Upper lobe of left lung (tissue), 6 donors: ENCODE results near the gene AFF1. TPM values are rescaled to one million over a fixed set of nuclear protein-coding genes. Genes with fewer than 3 reads are reported as not detected.
"Not testable (repeated sequence)": the region's sequence is repeated elsewhere in the genome, so short reads cannot be mapped to it uniquely, and the experiment has no call there.

Experiments
- ATAC-seq, 2 donors: fragments of 200-7000 bp; cut with Tn5 transposase; one replicate each; pipeline ENCODE4 v1.9.1; 2022; ENCODE audit warnings: mild to moderate bottlenecking in 2 of 2, moderate library complexity in 2 of 2; ENCODE audit not compliant: low FRiP score in 2 of 2
- DNase-seq, 2 donors: peaks; one replicate each; pipeline ENCODE4 v3.0.0-alpha.2; 2019 to 2020
- H3K27ac ChIP-seq, 4 donors: fragments of 200-600 bp; sonication (generic); one replicate each; pipeline ENCODE4 v1.5.1; 2016 to 2019
- H3K27me3 ChIP-seq, 4 donors: fragments of 200-600 bp; sonication (generic); one replicate each; pipeline ENCODE4 v1.5.1; 2017 to 2019
- H3K36me3 ChIP-seq, 4 donors: fragments of 200-600 bp; sonication (generic); one replicate each; pipeline ENCODE4 v1.5.1; 2016 to 2019
- H3K4me1 ChIP-seq, 4 donors: fragments of 200-600 bp; sonication (generic); one replicate each; pipeline ENCODE4 v1.5.1; 2018 to 2019
- H3K4me3 ChIP-seq, 4 donors: fragments of 200-600 bp; sonication (generic); one replicate each; pipeline ENCODE4 v1.5.1; 2017 to 2019; ENCODE audit warnings: mild to moderate bottlenecking in 2 of 4, moderate library complexity in 1 of 4
- H3K9me3 ChIP-seq, 4 donors: fragments of 200-600 bp; sonication (generic); one replicate each; pipeline ENCODE4 v1.5.1; 2018 to 2019
- EP300 ChIP-seq, 4 donors: sonication (generic); formaldehyde crosslinking; IDR thresholded peaks; one replicate each; pipeline ENCODE4 v1.5.1; 2017; ENCODE audit warnings: antibody characterized with exemption in 4 of 4, control low read depth in 2 of 4
- POLR2A ChIP-seq, 4 donors: fragments of 450-650 bp; IDR thresholded peaks; one replicate each; pipeline ENCODE4 v1.5.1; 2016 to 2017; ENCODE audit warnings: antibody characterized with exemption in 4 of 4, mild to moderate bottlenecking in 2 of 4
- POLR2AphosphoS5 ChIP-seq, 2 donors: sonication (generic); formaldehyde crosslinking; IDR thresholded peaks; one replicate each; pipeline ENCODE4 v1.5.1; 2017; ENCODE audit warnings: antibody characterized with exemption in 2 of 2
- WGBS, 2 donors: methylation state at CpG; one replicate each; pipeline ENCODE4 v1.1.5; 2017 to 2018; 5-methylcytosine and 5-hydroxymethylcytosine counted together
- total RNA-seq, 6 donors: library from RNA; depleted of rRNA in 4 of 6; stranded (reverse); fragments of >200 nt in 4 of 6; gene quantifications; one replicate each; pipeline versions ENCODE4 v1.1.0 to v1.2.1, GENCODE V29; 2016 to 2021
- TF ChIP-seq, protein P1 (sequence below), 6 experiments: fragments of 450-650 bp in 4 of 6; fragments of 200-600 bp in 2 of 6; sonication (generic) in 2 of 6; IDR thresholded peaks; one replicate each; pipeline ENCODE4 v1.5.1; 2016 to 2019; ENCODE audit warnings: antibody characterized with exemption in 6 of 6
- donor health status: DM: no; HTN: no; CAD: no; lungs with moderate emphysema.
- donor health status: DM: no; HTN: yes; CAD: no; lungs with severe emphysema.

Gene AFF1
- total RNA-seq, 6 donors from 2014 or later: 45.5 to 124 (median 83.9) TPM

DNA sequence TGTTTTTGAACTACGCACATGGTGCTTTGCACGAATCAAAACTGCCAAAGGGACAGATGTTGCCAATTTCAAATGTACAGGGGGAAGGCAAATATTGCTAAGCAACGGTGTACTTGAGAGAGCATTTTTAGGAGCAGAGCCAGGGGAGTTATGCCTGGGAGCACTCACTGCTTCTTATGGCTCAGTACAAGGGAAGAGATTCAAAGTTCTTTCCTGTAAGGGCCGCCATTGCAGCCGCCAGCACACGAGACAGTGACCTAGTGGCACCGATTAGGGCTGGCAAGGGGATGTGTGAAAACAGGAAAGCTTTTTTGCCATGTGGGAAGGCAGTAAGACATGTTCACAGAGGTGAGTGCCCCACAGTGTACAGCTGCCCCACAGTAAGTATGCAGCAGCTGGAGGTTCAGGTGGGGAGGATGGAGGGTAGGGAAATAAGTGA lies 133.8 kb downstream of the AFF1 start:
- H3K27ac ChIP-seq: peak overlapping the region in 2 of 4 donors; percentile 2 to 47
- WGBS, 2 donors: 33 to 36% methylated on average over 7 of the region's 7 CpGs
- H3K9me3 ChIP-seq: no peaks in the 10 kb centered on the region

DNA sequence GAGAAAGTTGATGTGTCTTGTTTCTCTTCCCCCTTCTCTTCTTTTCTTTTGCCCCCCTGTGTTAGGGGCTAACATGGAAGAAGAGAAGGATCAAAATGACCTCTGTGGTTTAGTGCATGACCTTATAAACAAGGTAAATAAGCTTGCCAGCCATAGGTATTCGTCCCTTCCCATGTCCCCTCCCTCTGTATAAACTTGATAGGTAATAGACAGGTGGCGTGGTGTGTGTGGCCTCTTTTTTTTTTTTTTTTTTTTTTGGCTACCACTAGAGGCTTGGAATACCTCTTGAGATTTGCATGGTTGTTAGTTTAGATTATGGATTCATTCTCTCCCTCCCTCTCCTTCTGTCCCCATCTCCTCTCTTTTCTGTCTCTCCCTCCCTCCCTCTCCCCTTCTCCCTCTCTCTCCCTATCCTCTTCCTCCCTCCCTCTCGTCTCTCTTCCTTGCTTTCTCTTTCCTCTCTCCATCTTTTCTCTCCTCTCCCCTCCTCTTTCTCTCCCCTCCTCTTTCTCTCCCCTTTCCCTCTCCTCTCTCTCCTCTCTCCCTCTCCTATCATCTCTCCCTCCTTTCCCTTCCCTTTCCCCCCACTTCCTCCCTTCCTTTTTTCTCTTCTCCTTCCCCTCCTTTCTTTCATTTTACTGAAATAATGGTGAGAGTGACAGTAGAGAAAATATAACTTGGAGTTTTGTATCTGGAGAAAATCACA lies 134.4 kb downstream of the AFF1 start:
- Histone ChIP-seq H3K9me3 (no peaks in the 10 kb centered on the region), H3K27ac (peak overlapping the region in 2 of 4 donors; percentile 2 to 47), H3K36me3 (peaks cover 0 to 9% (median 0%) of the 10 kb centered on the region in 4 donors), H3K4me3 (no peak overlapping the region), H3K4me1 (peaks cover 28 to 65% (median 33%) of the 10 kb centered on the region in 4 donors), H3K27me3 (no peaks in the 10 kb centered on the region)
- DNase-seq (no peak), ATAC-seq (no peak)
- WGBS, 2 donors: 69 to 76% methylated on average over 3 of the region's 3 CpGs
- TF ChIP-seq POLR2A (IDR thresholded peaks at IDR 0.05) (no peak), EP300 (IDR thresholded peaks at IDR 0.05) (no peak), POLR2AphosphoS5 (IDR thresholded peaks at IDR 0.05) (no peak)
- TF ChIP-seq, protein P1, sequence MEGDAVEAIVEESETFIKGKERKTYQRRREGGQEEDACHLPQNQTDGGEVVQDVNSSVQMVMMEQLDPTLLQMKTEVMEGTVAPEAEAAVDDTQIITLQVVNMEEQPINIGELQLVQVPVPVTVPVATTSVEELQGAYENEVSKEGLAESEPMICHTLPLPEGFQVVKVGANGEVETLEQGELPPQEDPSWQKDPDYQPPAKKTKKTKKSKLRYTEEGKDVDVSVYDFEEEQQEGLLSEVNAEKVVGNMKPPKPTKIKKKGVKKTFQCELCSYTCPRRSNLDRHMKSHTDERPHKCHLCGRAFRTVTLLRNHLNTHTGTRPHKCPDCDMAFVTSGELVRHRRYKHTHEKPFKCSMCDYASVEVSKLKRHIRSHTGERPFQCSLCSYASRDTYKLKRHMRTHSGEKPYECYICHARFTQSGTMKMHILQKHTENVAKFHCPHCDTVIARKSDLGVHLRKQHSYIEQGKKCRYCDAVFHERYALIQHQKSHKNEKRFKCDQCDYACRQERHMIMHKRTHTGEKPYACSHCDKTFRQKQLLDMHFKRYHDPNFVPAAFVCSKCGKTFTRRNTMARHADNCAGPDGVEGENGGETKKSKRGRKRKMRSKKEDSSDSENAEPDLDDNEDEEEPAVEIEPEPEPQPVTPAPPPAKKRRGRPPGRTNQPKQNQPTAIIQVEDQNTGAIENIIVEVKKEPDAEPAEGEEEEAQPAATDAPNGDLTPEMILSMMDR (IDR thresholded peaks at IDR 0.05): no peak

More for the DNA sequence above, 133.8 kb downstream of the AFF1 start:
- Histone ChIP-seq H3K4me1 (peaks cover 23 to 59% (median 27%) of the 10 kb centered on the region in 4 donors), H3K27me3 (no peaks in the 10 kb centered on the region), H3K36me3 (peaks cover 0 to 9% (median 0%) of the 10 kb centered on the region in 4 donors), H3K4me3 (no peak overlapping the region)
- ATAC-seq: peak; percentile 19 to 65
- TF ChIP-seq, protein P1 (IDR thresholded peaks at IDR 0.05): no peak
- no peak for TF ChIP-seq POLR2A (IDR thresholded peaks at IDR 0.05)
- TF ChIP-seq EP300 (IDR thresholded peaks at IDR 0.05): no peak
- no peak for TF ChIP-seq POLR2AphosphoS5 (IDR thresholded peaks at IDR 0.05)
- no peak for DNase-seq

- no peak for DNase-seq
- no peak for TF ChIP-seq POLR2AphosphoS5 (IDR thresholded peaks at IDR 0.05)
- TF ChIP-seq, protein P1 (IDR thresholded peaks at IDR 0.05): no peak
- no peak for TF ChIP-seq EP300 (IDR thresholded peaks at IDR 0.05)
- TF ChIP-seq POLR2A (IDR thresholded peaks at IDR 0.05): no peak
- H3K27me3 ChIP-seq: no peaks in the 10 kb centered on the region
- ATAC-seq: no peak
- no peak overlapping the region for H3K4me3 ChIP-seq
- H3K36me3 ChIP-seq: peaks cover 0 to 9% (median 0%) of the 10 kb centered on the region in 4 donors
- H3K27ac ChIP-seq: peak overlapping the region in 1 of 4 donors; percentile 12
- 73 to 77% methylated on average over 3 of the region's 3 CpGs for WGBS, 2 donors
- no peaks in the 10 kb centered on the region for H3K9me3 ChIP-seq
- H3K4me1 ChIP-seq: peaks cover 37 to 68% (median 39%) of the 10 kb centered on the region in 4 donors
Observed at GRCh38 chr4:87071401-87071800, 136.6 kb downstream of the AFF1 start.

- H3K27me3 ChIP-seq, H3K4me3 ChIP-seq, DNase-seq, H3K9me3 ChIP-seq, H3K36me3 ChIP-seq, ATAC-seq: not testable (repeated sequence)
- Histone ChIP-seq H3K27ac (peak overlapping the region in 2 of 4 donors; percentile 54 to 74), H3K4me1 (peaks cover 43 to 68% (median 47%) of the 10 kb centered on the region in 4 donors)
- 83% methylated on average over 10 of the region's 10 CpGs for WGBS, 2 donors
Observed at GRCh38 chr4:87072545-87072944, 137.7 kb downstream of the AFF1 start.

- 12 to 19% methylated on average over 14 of the region's 14 CpGs for WGBS, 2 donors
- TF ChIP-seq POLR2A (IDR thresholded peaks at IDR 0.05): no peak
- TF ChIP-seq, protein P1 (IDR thresholded peaks at IDR 0.05): no peak
- no peak for TF ChIP-seq EP300 (IDR thresholded peaks at IDR 0.05)
- no peak for TF ChIP-seq POLR2AphosphoS5 (IDR thresholded peaks at IDR 0.05)
- DNase-seq (no peak), ATAC-seq (peak; percentile 68 to 71)
- no peaks in the 10 kb centered on the region for H3K9me3 ChIP-seq
- H3K4me1 ChIP-seq: peaks cover 43 to 68% (median 53%) of the 10 kb centered on the region in 4 donors
- H3K27me3 ChIP-seq: no peaks in the 10 kb centered on the region
- peak overlapping the region in 1 of 4 donors; percentile 4 for H3K4me3 ChIP-seq
- H3K36me3 ChIP-seq: no peaks in the 10 kb centered on the region
- H3K27ac ChIP-seq: peak overlapping the region in 3 of 4 donors; percentile 32 to 74 (median 54)
Observed at GRCh38 chr4:87073199-87074120, 138.6 kb downstream of the AFF1 start.
